ENCODE measurements around the gene AP4M1. TPM values are rescaled to one million over a fixed set of nuclear protein-coding genes. Genes with fewer than 3 reads are reported as not detected.

Gene AP4M1
- polyA plus RNA-seq, 10 donors: 16.1 to 25.5 (median 19.3) TPM

GRCh38 chr7:100082978-100083377 lies 18.5 kb upstream of the AP4M1 start:
- DNase-seq: no peak

DNA sequence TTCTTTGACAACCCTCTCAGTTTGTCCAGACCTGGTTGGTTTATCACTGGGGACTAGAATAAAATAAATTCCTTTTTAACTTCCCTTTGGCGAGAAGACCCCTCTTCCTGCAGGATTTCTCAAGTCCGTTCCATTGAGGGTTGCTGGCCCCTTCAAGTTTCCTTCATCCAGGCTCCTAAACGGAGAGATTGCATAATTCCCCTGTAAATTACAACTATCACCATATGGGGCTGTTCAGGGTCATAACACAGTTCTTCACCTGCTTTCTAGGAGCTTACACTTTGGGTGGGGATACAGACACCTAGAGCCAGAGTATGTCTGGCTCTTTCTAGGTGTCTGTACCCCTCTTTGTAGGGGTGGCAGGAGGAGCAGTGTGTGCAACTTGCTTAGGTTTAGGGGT lies 15.9 kb upstream of the AP4M1 start:
- no peak for DNase-seq

GRCh38 chr7:100087055-100087750 lies 14.2 kb upstream of the AP4M1 start:
- peak in 1 of 3 donors; percentile 94 for DNase-seq

GRCh38 chr7:100088095-100088620 lies 13.3 kb upstream of the AP4M1 start:
- DNase-seq: no peak

DNA sequence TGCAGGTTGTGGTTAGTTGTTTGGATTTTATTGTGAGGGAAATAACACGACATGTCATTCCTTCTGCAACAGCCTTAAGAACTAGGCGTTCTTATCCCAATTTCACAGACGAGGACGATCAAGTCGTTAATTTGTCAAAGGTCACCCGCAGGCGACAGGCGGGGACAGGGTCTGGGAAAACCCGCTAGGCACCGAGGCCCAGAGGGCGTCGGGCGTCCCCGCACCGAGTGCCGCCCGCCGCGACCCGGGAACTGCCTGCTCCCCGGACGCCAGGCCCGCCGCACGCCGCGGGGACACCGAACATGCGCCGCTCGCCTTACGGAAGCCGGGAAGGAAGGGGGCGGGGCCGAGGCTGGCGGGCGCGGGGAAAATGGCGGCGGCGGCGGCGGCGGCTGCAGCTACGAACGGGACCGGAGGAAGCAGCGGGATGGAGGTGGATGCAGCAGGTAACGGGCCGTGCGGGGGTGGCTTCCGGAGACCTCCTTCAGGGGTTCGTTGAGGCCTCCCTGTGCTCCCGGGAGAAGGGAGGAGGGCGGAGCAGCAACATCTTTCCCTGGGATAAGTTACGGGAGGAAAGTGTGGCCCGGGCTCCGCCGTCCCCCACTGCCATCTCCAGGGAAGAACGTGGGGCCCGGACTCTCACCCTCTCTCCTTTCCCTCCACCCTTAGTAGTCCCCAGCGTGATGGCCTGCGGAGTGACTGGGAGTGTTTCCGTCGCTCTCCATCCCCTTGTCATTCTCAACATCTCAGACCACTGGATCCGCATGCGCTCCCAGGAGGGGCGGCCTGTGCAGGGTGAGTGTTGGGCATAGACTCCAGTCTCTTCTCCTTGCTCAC lies 12.6 kb upstream of the AP4M1 start, which contains the start of gene COPS6:
Gene COPS6, plus strand, starts transcription at position 349 of the 837 bp plus-strand sequence. Its CDS starts 22 bp downstream, at position 371.
- peak; percentile 78 to 94 (median 85) for DNase-seq

DNA sequence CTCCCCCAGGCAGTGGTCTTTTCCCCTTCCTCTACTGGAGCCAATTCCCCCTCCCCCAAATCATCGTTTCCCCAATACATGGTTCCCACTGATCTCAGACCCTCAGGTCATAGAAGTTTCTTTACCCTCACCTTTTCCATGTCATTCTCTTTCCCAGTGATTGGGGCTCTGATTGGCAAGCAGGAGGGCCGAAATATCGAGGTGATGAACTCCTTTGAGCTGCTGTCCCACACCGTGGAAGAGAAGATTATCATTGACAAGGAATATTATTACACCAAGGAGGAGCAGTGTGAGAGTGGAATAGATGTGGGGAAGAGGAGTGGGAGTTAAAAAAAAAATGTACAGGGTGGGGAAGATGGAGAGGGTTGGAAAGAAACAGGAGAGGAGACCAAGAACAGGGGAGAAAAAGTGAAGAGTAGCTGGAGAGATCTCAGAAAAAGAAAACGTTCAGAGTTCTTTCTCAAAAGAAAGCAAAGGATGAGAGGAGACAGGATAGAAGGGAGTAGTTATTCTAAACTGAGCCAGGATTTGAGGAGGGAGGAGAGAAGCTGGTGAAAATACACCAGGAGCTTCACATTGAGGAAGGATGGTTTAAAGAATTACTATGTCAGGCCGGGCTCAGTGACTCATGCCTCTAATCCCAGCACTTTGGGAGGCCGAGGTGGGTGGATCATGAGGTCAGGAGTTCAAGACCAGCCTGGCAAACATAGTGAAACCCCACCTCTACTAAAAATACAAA lies 11.8 kb upstream of the AP4M1 start:
- DNase-seq: no peak

GRCh38 chr7:100090527-100091410 lies 10.7 kb upstream of the AP4M1 start:
- DNase-seq: no peak

DNA sequence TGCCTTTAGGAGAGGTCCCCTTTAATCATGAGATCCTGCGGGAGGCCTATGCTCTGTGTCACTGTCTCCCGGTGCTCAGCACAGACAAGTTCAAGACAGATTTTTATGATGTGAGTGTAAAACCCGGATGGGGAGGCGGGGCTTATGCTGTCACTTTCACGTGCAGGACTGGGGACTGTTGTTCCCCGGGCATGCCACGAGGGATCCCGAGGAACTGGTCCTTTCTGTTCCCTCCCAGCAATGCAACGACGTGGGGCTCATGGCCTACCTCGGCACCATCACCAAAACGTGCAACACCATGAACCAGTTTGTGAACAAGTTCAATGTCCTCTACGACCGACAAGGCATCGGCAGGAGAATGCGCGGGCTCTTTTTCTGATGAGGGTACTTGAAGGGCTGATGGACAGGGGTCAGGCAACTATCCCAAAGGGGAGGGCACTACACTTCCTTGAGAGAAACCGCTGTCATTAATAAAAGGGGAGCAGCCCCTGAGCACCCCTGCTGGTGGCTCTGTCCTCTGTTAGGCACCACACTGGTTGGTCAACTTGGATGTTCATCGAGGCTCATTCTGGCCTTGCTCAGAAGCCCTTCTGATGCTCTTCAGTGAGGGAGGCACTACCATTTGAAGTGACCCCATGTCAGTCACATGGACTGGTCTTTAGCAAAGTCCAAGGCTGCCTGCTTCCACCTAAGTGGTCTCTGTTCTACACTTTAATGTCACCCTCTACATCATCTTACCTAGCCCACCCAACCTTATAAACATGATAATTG lies 9.8 kb upstream of the AP4M1 start:
- DNase-seq: no peak

DNA sequence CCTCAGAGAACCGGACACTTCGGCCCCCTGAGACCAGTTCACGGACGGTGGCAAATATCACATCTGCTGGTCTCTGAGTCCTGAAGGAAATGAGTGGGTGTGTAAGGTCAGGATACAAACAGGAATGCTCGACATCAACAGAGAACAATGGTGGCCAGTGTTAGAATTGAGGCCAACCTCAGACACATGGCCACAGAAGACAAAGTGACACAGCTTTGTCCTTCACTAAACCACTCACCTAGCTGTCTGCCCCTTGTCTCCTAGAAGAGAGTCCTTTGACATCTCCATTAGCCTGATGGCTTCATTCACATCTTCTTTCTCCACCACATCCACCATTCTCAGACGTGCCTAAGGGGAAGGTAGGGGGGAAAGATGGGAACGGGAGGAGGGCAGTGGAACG lies 8.4 kb upstream of the AP4M1 start:
- no peak for DNase-seq

DNA sequence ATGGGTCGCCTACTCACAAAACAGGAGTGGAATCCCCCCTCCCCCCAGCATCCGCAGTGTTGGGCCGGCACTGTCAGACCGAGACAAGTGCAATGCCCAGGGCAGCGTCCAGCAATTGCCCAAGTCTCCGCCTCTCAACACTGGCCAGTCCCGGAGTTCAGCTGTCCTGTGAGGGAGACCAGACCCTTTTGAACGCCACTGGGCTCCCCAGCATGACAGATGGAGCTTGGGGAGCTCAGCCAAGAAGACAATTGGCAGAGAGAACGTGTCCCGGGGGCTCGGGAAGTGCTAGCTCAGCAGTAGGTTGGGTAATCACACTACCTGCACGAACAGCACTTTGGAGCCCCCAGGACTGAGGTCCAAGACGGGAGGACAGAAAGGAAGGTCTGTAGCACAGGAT lies 7.9 kb upstream of the AP4M1 start:
- DNase-seq: no peak

DNA sequence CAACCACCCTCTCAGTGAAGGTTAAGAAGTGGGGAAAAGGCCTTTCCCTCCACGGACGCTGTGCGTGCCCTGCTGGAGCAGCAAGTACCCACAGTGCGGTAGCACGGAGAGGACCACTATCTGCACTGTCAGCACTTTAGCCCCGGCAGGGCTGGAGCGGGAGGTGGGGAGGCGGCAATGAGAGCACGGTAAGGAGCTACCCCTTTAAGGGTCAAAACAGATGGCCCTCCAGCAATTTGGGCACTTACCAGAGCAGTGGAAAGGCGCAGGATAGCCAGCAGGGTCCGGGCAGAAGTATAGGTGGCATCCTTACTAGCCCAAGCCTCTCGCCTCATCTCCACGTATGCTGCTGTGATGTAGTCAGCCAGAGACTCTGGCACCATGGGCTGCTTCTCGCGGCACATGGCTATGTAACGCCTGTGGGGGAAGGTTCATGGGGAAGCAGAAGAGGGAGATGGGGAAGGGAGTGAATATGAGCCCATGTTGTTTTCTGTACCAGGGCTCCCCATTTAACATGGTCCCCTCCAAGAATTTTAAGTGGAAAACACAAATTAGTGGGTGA lies 7.4 kb upstream of the AP4M1 start:
- no peak for DNase-seq

- no peak for DNase-seq
These were observed 6.2 kb upstream of the AP4M1 start for GRCh38 chr7:100095289-100095688.

- no peak for DNase-seq
These were observed 5.7 kb upstream of the AP4M1 start for GRCh38 chr7:100095704-100096103.

DNA sequence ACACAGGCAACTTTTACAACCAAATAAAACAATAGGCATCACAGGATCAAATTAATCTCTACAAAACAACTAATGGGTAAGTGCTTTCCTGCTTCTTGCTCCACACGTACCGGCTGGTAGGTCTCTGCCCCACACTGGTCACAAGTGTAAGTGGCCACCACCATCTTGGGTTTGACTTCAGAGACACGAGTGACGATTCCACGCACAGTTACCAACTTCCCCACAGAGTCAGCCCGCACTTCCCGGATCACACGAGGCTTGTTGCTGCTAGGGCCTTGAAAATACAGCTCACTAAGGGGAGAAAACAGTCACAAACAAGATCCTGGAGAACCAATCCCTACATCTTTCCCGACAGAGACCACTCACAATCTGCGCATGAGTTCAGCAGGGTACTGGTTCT lies 2.5 kb upstream of the AP4M1 start:
- no peak for DNase-seq

DNA sequence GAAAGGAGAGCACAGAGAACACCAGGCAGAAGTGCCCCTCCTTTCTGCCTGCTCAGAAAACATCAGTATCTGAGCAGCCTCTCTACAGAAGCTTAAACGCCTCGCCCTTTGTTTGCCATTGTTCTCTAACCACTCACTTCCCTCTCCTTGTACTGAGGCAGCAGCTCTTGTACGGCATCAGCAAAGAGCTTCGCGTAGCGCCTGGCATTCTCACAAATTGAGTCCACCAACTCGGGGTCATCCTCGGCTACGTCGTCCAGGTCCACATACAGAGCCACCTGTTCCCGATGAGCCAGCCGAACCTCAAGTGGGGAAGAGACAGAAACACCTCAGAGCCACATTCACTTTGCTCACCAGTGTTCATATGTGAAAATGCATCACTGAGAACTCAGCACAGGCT lies 2.0 kb upstream of the AP4M1 start:
- no peak for DNase-seq

GRCh38 chr7:100100420-100101015 lies 925 bp upstream of the AP4M1 start:
- DNase-seq: peak; percentile 97 to 99 (median 97)

DNA sequence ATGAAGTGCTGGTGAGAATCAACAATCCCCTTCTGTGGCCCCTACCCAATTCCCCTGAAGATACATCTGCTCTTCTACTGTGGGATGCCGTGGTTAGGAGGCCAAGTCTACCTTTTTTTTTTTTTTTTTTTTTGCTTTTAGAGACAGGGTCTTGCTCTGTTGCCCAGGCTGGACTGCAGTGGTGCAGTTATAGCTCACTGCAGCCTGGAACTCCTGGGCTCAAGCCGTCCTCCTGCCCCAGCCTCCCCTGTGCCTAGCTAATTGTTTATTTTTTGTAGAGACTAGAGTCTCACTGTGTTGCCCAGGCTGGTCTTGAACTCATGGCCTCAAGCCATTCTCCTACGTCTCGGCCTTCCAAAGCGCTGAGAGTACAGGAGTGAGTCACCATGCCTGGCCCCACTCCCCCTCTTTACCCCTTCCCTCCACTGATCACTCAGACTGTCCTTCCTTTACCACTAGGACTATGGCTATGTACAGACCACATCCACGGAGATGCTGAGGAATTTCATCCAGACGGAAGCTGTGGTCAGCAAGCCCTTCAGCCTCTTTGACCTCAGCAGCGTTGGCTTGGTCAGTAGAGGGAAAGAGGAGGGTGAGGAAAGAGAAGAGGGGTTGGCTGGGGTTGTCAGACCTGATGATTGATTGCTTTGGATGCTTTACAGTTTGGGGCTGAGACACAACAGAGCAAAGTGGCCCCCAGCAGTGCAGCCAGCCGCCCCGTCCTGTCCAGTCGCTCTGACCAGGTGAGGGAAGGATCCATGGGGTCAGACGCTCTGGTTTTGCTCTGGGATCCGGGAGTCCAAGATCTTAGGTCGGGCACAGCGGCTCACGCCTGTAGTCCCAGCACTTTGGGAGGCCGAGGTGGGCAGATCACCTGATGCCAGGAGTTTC lies 1.8 kb downstream of the AP4M1 start:
- DNase-seq: no peak

DNA sequence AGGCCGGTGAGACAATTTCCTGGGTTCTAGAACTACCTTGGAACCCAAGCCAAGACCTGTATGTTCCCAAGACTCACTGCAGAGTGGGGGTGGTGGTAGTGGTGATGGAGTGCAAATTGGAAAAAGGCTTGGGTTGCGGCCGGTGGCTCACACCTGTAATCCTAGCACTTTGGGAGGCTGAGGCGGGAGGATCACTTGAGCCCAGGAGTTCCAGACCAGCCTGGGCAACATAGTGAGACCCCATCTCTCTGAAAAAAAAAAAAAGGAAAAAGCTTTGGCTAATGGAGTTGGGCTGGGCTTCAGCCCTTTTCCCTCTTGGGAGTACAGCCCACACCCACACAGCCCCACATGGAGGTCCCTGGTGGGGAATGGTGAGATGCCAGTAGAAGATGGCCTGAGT lies 4.1 kb downstream of the AP4M1 start:
- no peak for DNase-seq

- no peak for DNase-seq
These were observed 5.2 kb downstream of the AP4M1 start for GRCh38 chr7:100106633-100107032.
